ENCODE data around the gene TRAM2.

TRAM2 gene, protein sequence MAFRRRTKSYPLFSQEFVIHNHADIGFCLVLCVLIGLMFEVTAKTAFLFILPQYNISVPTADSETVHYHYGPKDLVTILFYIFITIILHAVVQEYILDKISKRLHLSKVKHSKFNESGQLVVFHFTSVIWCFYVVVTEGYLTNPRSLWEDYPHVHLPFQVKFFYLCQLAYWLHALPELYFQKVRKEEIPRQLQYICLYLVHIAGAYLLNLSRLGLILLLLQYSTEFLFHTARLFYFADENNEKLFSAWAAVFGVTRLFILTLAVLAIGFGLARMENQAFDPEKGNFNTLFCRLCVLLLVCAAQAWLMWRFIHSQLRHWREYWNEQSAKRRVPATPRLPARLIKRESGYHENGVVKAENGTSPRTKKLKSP

GRCh38 chr6:52577022-52577777, at the start of gene TRAM2:
Gene TRAM2, minus strand, starts transcription at chr6:52577060. Its CDS starts 145 bp downstream, at chr6:52576915.
- DNase-seq (ENCODE audit: low read depth in 3 of 3): peak; percentile 68 to 69 (median 68)

DNA sequence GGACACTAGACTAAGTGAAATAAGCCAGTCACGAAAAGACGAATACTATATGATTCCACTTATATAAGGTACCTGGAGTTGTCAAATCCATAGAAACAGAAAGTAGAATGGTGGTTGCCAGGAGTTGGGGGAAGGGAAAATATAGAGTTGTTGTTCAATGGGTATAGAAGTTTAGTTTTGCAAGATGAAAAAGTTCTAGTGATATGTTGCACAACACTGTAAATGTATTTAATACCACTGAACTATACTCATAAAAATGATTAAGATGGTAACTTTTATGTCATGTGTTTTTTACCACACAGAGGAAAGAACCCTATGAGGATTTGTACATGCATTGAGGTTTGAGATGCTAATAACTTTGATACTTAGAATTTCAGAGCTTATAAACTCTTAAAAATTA, 46.0 kb upstream of the TRAM2 start:
- no peak for DNase-seq (ENCODE audit: low read depth in 3 of 3)

DNA sequence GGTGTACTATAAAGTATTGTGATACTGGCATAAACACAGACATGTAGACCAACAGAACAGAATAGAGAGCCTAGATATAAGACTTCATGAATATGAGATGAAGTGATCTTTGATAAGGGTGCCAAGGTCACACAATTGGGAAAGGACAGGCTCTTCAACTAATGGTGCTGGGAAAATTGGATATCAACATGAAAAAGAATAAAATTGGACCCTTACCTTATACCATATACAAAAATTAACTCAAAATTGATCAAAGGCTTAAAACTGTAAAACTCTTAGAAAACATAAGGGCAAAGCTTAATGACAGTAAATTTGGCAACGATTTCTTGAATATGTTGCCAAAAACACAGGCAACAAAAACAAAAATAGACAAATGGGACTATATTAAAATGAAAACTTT, 44.8 kb upstream of the TRAM2 start:
- no peak for DNase-seq (ENCODE audit: low read depth in 3 of 3)

DNA sequence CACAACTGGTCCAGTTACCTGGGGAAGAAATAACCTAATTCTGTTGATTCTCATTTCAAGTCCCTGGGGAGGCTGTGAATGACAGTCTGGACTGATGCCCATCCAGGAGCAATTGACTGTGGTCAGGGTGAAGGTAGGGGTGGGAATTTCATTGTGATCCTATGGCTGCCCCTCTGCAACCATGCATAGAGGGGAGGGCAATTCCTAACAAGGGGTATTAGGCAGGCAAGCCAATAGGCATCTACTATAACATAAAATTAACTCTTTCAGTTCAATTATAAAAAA, 44.0 kb upstream of the TRAM2 start:
- DNase-seq (ENCODE audit: low read depth in 3 of 3): no peak

DNA sequence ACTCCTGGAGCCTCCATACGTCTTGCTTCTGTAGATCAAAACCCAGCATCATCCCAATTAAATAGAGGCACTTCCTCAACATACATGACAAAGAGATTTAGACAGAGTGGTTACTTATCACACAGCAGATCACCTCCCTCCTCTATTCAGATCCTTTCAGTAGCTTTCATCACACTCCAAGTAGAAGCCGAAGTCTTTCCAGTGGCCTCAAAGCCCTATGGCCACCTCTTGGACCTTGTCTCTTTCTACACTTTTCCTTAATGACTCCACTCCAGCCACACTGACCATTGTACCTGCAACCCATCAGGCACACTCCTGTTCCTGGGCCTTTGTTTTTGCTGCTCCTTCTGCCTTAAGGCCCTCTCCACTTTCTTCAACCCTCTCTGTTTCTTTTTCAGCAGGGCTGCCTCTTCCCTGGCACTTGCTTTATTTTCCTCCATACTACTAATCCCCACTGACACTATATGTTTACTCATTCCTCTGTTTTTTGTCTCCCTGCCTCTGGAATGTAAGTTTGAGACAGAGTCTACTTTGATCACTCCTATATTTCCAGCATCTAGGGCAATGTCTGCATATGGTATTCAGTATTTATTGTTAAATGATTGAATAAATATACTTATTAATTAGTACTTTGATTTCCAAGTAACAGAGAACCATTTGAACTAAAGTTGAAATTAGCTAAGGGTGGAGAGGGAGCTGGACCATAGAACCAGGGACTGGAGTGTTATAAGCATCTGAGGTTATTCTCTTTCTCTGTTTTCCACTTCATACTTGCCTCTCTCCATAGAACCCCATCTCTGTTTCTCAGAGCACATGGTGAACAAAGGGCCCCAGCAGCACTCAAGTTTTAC, 43.4 kb upstream of the TRAM2 start:
- no peak for DNase-seq (ENCODE audit: low read depth in 3 of 3)

DNA sequence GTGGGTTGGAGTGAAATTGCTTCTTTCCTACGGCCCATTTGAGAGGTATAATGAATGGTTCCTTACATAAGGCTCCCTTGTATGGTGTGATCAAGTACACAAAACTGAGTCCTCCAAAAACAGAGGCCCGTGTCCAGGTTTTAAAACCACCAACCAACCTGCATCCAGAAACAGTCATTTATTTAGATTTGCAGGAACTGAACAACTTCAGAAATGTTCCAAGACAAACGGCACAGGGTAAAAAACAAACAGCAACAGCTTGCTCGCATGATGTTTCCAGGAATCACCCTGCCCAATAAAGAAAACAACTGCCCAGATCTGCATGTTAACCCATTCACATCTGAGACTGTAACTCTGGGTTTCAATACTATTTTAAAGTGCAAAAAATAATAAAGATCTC, 40.2 kb upstream of the TRAM2 start:
- DNase-seq (ENCODE audit: low read depth in 3 of 3): no peak

DNA sequence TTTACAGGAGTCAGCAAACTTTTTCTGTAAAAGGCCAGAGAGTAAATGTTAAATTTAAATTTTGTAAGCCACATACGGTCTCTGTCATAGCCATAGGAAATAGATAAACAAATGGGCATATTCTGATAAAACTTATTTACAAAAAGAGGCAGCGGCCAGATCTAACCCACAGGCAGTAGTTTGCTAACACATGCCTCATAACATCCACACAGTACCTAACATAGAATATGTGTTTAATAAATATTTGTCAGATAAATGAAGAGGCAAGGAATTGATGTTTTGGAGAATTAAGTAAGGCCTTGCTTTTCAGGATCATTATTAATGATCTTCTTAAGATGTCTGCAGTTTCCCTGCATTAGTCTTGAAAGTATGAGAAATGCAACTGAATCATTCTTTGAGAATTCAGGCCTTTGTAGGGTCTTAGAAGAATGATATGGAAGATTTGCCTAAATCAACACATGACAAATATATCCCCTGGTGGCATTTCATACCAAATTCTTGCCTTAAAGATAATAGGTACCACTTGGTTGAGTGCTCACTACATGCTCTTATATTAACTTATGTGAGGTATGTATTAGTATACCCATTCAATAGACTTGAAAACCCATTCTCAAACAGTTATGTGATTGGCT, 39.3 kb upstream of the TRAM2 start:
- no peak for DNase-seq (ENCODE audit: low read depth in 3 of 3)

DNA sequence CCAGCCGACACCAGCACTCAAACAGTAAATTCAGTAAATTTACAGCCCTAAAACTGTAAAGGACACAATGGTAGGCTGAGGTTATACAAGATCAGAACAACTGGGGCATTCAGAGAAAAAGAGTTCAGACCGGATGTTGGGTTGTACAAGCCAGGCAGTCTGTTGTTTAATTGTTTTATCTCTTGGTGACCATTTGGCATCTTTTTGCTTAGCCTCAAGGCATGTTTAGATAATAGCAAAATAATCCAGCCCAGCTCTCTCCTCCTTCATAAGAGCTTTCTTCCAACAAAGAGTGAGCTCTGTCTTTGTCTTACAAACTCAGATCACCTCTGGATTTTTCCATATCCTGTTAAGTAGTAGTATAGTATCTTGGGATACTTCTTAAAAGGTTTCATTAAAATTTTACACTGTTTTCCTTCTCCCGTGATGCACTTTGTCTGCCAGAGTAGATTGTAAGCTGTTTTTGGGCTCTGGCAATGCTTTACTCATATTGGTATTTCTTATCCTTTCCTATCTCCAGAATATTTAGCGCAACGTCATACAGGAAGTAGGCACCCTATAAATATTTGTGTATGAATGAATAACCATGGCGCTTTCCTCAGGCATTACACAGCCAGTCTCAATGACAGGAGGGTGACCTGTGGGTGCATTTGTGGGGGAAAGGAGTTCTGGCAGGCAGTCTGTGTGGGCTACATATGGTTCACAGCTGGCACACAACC, 35.6 kb upstream of the TRAM2 start:
- DNase-seq (ENCODE audit: low read depth in 3 of 3): no peak

- DNase-seq (ENCODE audit: low read depth in 3 of 3): no peak
Observed at GRCh38 chr6:52611833-52612232, 35.0 kb upstream of the TRAM2 start.

- DNase-seq (ENCODE audit: low read depth in 3 of 3): no peak
Observed at GRCh38 chr6:52610745-52611355, 34.0 kb upstream of the TRAM2 start.

DNA sequence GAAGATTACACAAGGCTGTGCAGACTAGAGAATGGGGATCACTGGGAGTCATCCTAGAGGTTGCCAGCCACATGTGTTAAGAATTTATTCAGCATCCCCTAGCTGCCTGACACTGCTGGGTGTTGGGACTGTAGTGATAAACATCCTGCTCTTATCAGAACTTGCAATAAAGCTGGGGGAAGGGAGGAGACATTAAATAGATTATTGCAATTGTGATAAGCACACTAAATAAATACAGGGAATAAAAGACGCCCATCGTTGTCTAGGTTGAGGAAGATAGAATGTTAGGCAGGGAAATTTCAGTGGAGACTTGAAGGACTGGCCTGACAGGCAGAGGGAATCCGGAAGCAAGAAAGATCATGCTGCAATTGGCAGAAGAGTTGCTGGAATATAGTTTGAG, 33.2 kb upstream of the TRAM2 start:
- DNase-seq (ENCODE audit: low read depth in 3 of 3): no peak

GRCh38 chr6:52605610-52606185, 28.8 kb upstream of the TRAM2 start:
- no peak for DNase-seq (ENCODE audit: low read depth in 3 of 3)

DNA sequence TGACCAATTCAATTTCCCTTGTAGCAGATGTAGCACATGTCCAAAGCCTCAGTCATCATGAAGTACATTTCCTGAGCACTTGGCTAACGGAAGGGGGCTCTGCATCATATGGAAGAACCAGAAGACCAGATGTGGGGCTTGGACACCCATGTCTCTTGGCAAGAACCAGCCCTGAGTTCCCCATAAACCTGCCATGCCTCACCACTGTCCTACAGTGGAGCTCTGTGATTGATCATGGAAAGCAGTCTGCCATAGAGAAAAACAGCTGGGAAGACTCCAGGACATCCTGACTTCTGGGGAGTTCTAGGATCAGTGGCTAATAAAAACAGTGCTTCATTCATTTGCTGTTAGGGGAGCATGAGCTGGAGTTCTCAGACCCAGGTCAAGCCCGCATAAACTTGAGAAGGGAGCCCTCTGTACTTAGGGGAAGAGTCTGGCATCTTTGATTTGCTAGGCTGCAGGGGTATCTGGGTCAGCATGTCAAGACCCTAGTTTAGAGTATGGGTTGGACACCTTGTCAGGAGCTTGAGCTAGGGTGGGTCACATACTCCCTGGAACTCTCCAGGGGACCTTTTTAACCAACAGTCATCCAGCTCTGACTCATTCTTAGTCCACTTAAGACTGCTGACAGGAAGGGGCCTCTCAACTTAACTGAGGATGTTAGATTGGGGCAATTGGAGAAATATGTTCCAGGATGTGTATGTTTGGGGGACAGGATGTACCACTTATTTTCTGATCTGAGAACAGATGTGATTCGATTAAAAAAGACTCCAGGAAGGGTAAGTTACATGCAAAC, 26.3 kb upstream of the TRAM2 start:
- no peak for DNase-seq (ENCODE audit: low read depth in 3 of 3)

DNA sequence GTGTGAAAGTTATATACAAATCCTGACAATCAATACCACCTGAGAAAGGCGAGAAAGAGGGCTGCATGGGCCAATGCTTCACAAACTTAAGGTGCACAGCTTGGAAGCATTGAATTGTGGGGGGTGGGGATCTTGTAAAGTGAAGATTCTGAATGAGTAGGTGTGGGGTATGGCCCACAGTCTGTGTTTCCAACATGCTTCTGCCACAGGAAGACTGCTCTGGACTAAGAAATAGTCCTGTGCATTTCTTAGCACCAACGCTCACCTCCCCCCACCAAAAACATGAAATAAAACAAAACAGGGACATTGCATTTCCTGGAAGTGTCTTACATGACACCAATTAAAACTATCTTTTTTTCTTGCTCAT, 21.9 kb upstream of the TRAM2 start:
- no peak for DNase-seq (ENCODE audit: low read depth in 3 of 3)

DNA sequence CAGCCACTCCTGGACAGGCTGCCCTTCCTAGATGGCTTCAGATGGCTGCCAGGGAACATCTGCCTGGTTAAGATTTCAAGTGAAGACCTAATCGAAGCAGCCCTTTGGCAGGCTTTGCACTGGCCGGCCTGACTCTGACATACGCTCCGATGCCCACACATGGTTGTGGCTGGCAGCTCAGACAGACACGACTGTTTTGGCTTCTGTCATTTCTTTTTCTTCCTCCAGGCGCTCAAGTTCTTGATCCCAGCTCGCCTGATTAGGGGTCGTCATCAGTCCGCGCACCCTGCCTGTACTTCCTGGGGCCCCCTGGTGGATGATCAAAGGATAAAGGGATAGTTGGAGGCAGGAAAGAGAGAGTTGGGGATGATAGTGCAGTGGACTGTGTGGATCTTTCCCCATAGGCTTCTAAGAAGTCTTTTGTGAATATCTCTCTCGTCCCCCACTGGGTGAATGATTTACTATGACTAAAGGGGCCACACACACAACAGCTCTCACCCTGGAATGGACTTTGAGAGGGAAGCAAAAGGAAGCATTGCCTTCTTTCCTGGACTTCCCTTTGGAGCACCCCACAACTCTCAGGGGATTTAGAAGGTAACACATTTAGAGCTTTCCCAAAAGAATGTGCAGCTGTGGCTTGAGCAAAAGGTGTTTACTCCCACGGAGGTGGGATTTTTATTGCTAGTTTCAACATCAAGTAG, 21.4 kb upstream of the TRAM2 start:
- no peak for DNase-seq (ENCODE audit: low read depth in 3 of 3)

DNA sequence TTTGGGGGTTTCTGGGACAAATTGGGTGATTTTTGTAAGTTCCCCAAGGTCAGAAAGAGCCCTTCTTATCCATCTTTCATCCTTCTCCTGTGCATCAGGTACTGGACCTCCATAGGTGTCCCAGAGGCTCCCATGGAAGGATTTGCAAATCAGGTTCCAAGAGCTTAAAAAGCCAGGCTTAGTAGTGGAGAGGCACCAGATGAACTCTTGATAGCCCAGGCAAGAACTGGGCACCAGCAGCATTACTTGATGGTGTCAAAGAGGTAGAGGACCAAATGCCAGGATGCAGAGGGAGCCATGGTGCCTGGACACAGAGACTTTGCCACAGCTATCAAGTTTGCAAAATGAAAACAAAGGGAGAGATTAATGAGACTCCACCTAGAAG, 20.9 kb upstream of the TRAM2 start:
- no peak for DNase-seq (ENCODE audit: low read depth in 3 of 3)

GRCh38 chr6:52596371-52597028, 19.6 kb upstream of the TRAM2 start:
- no peak for DNase-seq (ENCODE audit: low read depth in 3 of 3)

DNA sequence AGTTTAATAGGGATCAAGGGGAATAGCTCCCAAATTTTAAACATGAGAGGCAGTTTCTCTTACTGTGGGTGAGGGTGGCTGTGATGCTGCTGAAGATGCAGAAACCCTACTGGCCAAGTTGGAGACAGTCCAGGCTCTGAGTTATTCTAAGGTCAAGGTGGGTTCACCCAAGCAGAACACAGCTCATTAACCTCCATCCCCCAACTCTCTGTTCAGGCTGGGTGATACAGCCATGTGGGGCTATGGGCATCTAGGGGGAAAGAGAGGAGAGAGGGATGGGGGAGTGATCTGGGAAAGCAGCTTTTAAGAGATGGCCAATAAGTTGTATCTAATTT, 18.9 kb upstream of the TRAM2 start:
- no peak for DNase-seq (ENCODE audit: low read depth in 3 of 3)

All from stimulated activated CD4-positive, alpha-beta T cell treated with anti-CD3 and anti-CD28 coated beads, TNF-alpha, amount 100 ng/mL, for 4 hours (primary cell).